HG02798 (cell line): ENCODE measurements around the gene CNPY1.
A peak's percentile ranks its signal among the peaks of the same experiment; 100 is the strongest.

Experiments
- ATAC-seq: cut with Tn5 transposase; IDR thresholded peaks from one replicate; pipeline ENCODE4 v1.9.1; 2021; ENCODE audit warnings: mild to moderate bottlenecking; ENCODE audit not compliant: unreplicated experiment, poor library complexity

CNPY1 gene

DNA sequence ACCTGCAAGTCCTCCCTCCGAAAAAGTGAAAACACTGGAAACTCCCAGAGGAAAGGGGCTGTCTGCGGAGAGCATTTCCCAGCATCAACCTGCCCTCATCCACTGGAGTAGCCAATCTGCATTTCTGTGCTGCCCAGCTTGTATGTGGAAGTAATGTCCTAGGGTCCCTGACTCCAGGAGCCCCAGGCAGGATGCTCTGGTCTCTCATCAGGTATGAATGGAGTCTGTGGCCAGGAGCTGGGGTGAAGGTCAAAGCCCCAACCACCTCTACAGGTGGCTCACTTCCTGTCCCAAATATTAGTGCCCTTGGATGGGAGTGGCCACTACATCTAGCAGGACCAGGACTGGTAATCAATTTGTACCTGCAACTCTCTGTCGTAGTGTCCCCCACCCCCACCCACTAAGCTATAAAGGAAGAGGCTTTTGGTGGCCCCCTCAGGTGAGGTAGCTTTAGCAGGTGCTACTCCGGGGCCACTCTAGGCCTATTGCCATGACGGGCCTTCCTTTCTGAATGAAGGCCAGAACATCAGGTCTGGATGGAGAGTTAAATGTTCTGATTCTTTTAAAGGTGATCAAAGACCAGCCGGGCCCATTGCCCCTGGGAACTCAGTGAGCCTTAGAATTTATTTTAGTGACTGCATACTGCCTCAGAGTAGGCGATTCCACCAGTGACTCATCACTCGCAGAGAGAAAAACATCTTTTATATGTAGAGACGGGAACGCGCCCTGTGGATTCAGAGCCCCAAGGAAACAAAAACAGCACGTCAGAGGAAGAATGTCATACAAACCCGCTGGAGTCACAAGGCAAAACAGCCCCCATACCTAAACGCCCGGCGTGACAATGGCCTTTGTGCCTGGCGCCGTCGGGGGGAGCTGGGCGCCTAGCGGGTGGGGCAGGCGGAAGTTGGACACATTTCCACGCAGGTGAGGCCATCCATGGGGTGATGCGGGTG, 75.4 kb downstream of the CNPY1 start:
- no peak for ATAC-seq

GRCh38 chr7:155470186-155470487, 76.2 kb downstream of the CNPY1 start:
- ATAC-seq, result no peak

DNA sequence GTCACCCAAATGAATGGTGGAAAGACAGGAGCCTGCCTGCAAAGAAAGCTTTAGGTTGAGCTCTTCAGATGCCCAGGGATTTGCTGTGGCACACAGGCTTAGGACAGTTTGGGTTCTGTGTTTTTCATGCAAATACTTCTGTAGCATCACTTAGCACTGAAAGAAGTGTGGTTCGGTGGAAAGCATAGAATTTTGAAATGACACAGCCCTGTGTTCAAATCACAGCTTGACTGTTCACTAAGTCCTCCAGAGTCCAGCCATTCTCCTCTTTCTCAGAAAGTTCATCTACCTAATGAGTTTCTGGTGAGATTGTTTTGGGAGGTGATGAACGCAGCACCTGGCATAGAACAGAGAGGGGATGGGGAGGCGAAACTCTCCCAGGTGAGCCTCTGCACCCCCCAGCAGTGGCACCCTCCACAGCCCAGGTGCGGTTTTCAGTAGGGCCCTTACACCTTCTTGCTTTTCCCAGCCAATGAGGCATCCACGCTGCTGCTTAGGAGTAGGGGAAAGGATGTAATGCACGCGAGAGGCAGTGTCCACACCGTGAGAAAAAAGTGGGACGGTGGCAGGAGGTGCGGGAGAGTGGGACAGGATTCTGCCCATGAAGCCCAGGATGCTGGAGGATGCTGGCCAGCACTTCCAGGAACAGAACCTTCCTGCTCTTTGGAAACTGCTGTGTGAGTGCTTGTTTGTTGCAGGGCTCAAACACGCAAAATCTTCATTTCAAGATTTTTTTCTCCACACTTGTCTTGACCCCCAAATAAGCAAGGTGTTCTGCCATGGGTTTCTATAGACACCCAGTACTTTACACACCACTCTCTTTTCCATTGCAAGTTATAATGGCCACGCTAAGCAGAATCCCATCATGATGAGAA, 76.8 kb downstream of the CNPY1 start:
- no peak for ATAC-seq

DNA sequence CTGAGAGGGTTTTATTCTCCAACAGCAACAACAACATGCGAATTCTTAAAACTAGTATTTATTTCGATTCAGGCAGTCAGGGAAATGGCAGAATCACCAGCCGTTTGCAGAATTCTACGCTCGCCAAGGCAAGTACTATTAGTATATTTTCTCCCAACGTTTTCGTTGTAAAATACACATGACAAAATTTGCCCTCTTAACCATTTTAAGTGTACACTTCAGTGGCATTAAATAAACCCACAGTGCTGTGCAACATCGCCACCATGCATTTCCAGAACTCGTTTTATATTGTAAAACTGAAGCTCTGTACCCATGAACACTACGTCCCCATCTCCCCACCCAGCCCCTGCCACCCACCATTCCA, 77.6 kb downstream of the CNPY1 start:
- no peak for ATAC-seq

DNA sequence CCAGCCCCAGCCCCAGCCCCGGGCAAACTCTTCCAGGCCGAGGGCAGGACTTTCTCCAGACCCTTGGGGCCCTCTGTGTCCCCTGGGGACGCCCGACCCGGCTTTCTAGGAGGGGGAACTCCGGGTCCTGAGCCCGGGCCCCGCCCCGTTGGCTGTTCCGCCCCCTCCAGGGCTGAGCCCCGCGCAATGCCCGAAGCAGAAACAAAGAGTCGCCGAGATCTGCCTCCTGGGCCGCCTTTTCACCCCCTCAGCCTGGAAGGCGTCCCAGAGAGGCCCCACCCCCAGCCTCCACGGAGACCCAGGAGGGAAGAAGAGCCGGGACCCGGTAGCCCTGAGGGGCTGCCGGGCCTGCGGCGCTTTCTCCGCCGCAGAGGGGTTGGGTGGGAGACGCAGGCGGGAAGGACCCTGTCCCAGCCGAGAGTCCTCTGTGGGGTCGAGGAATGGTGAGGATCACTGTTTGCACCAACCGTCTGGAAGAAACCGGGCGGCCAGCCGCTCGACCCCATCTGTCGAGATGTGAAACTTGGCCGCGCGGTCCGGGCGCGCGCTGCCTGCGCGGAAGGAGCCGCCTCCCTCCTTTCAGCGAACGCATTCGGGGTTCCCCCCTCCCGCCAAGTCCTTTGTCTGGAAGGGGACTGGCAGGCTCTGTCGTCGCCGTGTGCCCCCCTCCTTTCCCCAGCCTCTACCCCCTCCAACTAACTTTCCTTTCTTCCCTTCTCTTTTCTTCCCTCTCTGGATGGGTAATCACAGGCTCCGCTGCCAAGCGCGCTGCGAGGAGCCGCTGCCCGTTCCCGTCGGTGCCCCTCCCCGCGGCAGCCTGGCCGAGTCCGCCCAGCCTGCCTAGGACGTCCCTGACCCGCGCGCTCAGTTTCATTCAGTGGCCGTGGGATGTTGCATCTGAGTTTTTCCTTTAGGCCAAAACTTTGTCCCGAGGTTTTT, 78.2 kb downstream of the CNPY1 start:
- no peak for ATAC-seq

GRCh38 chr7:155466814-155467733, 79.3 kb downstream of the CNPY1 start:
- ATAC-seq, result peak; percentile 37

- no peak for ATAC-seq
Observed at GRCh38 chr7:155466142-155466813, 80.1 kb downstream of the CNPY1 start.

DNA sequence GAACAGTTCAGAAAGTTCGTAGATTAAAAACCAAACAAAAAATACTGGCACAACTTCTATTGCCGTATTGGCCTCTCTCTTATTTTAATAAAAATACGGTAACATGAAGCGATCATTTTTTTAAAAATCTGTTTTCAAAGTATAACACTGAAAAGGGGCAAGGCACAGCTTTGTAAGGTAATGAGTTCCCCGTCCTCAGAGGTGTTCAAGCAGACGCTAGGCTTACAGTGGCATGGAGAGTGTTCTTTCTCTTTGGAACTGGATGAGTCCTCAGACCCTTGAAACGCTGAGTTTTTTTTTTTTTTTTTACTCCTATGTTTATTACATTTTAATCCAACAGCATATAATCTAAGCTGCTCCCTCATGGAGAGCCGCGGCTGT, 80.6 kb downstream of the CNPY1 start:
- ATAC-seq, result no peak

GRCh38 chr7:155464948-155465739, 81.2 kb downstream of the CNPY1 start:
- no peak for ATAC-seq

GRCh38 chr7:155464183-155464582, 82.2 kb downstream of the CNPY1 start:
- no peak for ATAC-seq

DNA sequence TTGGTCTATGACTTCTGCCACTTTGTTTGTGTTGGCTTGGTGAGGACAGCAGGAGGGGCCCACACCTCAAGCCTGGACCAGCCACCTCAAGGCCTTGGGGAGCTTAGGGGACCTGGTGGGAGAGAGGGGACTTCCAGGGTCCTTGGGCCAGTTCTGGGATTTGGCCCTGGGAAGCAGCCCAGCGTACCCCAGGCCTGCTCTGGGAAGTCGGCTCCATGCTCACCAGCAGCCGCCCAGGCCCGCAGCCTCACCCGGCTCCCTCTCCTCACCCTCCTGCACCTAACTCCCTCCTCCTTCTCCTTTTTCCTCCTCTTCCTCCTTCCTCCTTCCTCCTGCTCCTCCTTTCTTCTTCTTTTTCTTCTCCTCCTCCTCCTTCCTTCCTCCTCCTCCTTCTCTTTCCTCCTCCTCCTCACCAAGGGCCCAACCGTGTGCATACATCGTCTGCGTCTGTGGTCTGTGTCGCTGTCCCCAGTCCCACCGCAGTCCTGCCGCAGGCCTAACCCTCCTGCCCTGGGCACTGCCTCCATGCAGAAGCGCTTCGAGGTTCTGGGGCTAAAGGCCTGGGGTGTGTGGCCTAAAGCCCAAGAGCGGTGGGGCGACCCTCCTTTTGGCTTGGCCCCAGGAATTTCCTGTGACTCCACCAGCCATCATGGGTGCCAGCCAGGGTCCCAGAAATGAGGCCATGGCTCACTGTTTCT, 83.1 kb downstream of the CNPY1 start:
- ATAC-seq, result no peak

- no peak for ATAC-seq
Observed at GRCh38 chr7:155462163-155462735, 84.1 kb downstream of the CNPY1 start.

- ATAC-seq, result no peak
Observed at GRCh38 chr7:155461631-155462030, 84.7 kb downstream of the CNPY1 start.

- ATAC-seq, result no peak
Observed at GRCh38 chr7:155460926-155461613, 85.3 kb downstream of the CNPY1 start.

DNA sequence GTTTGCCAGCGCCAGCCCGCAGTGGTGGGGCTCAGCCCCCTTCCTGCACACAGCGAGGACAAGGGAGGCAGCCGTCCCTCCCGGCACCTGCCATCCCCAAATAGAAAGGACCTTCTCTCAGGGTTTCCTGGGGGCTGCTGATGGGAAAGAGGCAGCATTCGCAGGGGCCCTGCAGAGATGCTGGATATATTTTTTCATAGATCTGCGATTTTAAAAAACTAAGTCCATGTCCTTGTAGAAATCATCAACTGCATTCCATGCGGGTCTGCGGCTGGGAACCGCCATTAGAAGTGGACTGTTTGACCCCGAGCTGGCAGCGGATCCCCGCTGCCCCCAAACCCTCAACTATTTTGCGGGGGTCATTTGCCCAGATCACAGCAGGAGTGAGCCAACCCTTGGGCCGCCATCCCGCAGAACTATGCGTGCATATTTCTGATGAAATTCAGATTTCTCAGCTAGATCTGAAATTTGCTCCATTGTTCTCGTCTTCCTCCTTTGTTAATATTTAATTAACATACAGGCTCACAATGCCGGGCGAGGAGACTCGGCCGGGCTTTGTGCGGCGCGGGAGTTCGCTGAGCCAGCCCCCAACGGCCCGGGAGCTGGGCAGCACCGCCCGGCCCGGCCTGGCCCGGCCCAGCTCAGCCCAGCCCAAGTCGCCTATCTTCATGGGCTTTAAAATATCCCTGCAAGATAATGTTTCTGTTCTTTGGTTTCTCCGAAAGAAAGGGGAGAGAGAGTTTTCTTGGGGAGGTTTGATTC, 86.5 kb downstream of the CNPY1 start:
- no peak for ATAC-seq
